Cerebellar nuclear complex (tissue), 1 donor: ENCODE data around the gene PDGFA.

ENCODE experiments used
- DNase-seq, 2 experiments: peaks; one replicate each; lab custom pipeline; 2025; lab: John Stamatoyannopoulos, UW

PDGFA gene

DNA sequence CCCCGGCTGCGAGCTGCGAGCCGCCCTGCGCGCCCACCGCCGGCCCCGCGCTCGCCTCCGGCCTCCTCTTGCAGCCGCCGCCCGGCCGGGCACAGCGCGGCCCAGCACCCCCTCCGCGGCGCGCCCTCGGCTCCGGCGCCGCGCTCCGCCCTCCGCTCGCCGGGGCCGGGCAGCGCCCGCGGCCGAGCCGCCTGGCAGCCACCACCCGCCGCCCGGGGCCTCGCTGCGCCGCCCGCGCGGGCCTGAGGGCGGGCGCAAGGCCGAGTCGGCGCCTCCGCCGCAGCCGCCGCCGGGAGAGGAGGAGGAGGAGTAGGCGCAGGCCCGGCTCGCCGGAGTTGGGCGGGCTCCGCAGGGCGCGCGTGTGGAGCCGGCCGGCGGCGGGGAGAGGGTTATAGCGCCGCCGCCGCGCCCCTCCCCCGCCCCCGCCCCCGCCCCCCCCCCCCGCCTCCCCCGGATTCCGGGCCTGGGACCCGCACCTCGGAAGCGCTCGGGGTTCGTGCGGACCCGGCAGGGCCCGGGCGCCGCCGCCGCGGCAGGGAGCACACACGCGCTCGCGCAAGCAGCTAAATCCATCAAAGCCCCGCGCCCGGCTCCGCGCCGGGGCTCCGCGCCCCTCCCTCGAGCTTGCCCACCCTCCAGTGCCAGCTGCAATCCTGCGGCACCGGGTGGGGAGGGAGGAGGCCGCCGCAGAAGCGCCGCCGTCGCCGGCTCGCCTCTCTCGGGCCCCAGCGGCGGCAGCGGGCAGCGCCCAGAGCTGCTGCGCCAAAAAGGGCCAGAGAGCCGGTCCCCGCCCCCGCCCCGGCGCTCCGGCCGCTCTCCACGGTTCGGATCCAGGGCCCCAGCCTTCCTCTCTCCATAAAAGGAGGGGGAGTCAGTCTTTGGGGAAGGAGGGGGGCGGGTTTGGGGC, at the start of gene PDGFA:
PDGFA (minus strand) TSS at position 363 of the 907 bp plus-strand sequence. CDS start 845 bp downstream, outside the sequence.
- no peak for DNase-seq

DNA sequence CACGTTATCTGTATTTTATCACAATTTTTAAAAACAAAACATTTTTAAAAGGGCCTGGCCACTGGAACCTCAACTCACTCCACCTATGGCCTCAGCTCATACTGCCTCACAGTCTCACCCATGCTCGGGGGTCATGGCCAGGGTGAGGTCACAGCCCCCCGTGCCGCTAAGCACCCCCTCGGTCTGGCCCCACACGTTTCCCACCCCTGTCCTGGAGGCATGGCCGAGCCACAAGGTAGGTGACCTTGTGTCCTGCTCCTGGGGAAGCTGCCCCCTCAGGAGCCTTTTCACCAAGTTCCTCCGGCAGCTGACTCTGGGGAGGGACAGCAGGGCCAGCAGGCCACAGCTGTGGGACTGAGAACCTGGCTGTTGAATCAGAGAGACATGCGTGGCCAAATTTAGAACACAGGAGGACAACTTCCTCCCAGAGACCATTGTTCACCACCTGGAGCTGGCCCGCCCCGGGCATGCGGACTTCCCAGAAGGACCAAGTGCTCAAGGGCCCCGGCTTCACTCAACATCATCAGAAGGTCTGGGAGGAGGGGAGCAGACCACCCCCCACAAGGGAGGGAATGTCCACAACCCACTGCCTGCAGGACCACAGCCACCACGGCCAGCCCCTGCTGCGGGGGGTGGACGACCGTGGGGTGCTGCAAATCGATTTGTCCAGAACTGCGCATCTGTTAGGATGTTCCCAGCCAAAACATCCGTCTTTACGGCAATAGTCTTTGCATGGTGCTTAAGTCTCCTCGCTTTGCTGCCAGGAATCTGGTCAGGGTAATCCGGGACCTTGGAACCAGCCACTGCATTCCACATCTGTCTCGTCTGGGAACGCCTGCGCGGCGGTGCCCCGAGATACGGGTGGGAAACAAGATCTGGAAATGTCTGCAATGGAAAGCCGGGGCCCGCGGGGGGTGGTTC, 48.6 kb upstream of the PDGFA start:
- DNase-seq = no peak

DNA sequence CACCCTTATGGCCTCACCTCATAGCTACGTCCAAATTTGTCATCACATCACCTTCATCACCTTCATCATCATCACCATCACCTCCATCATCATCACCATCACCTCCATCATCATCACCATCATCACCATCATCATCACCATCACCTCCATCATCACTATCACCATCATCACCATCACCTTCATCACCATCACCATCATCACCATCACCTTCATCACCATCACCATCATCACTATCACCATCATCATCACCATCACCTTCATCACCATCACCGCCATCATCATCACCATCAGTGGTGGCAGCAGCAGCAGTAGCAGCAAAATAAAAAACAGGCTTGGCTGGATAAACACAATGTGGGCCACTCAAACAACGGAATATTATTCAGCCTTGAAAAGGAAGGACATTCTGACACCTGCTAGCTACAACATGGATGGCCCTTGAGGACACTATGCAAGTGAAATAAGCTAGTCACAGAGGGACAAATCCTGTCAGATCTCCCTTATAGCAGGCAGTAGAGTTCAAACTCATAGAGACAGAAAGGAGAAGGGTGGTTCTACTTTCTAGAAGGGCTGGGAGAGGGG, 47.7 kb upstream of the PDGFA start:
- DNase-seq = no peak

DNA sequence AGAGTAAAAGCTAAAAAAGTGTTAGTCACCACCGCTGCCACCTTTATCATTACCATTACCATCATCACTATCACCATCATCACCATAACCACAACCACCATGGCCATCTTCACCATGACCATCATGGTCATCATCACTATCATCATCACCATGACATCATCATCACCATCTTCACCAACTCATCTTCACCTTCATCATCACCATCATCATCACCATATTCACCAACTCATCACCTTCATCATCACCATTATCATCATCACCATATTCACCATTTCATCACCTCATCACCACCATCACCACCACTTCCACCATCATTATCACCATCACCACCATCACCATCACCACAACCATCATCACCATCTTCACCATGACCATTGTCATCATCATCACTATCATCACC, 46.5 kb upstream of the PDGFA start:
- no peak for DNase-seq

DNA sequence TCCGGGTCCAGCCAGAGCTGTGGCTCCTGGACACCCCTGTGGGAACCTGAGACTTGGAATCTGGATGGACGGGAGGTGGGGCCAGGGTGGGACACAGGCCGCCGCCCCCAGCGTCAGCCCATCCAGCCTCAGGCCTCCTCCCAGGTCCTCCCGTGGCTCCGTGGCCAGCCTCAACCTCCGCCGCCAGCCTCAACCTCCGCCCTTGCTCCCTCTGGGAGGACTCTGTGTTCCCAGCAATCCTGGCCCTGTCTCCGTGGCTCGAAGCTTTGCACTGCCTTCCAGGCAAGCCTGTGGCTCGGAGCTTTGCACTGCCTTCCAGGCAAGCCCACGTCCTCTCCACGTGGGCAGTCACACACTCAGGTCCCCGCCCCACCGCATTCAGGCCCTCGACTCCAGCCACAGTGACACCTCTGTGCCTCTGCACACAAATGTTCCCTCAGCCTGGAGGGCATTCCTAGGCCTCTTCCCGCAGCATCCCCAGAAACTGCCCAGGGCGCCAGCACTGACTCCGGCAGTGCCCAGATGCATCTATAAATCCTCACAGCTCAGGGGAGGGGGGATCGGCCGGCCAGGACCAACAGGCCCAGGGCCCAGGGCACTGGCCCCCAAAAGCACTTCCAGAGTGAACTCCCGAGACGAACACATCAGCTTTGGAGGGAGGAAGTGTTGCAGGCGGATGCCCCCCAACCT, 44.7 kb upstream of the PDGFA start:
- DNase-seq = no peak

DNA sequence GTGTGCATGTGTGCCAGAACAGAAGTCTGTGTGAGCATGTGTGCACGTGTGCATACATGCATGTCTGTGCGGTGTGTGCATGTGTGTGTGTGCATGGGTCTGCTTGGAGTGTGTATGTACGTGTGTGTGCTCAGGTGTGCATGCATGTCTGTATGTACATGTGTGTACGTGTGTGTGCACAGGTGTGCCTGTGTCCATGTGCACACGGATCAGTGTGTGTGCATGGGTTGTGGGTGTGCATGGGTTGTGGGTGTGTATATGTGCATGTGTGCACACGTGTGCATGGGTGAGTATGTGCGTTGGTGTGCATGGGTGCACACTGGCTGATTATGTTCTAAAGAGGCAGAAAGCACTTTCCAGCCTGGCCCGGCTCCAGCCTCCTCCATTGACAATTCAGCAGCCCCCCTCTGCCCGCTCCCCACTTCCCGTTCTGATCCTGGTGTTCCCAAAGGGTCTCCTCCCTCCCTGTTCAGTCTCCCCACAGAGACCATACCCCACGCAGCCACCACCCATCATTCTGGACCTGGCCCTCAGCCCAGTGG, 44.1 kb upstream of the PDGFA start:
- no peak for DNase-seq

DNA sequence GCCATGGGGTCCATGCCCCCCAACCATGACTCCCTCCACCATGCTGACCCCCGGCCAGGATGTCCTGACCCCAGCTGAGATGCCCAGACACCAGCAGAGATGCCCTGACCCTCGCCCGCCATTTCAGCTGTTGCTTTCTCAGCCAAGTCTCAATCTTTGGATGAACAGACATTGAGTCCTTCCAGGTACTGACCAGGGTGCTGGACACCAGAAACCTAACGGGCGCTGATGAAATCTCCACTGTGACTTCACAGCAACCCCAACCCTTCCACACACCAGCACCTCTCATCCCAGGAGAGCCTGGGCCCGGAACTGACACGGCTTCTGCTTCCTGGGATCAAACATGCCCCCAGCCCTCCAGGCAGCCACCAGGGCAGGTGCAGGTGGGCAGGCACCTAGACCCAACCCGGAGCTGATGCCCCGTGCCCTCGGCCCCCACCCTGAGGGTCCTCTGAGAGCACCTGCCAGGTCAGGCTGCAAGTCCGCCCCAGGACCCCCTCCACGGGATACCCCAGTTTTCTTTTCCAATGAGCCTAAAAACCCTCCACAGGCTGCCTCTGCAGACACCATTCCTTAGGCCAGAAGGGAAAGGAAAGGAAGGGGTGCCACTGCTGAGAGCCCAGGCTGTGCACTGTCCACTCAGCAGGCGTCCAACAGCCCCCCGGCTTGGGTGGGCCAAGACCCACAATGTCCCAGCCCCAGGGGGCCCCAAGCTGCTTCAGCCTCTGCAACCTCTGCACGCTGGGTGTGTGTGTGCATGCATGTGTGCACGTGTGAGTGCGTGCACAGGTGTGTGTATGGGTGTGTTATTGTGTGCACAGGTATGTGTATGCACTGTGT, 43.4 kb upstream of the PDGFA start:
- DNase-seq = no peak

DNA sequence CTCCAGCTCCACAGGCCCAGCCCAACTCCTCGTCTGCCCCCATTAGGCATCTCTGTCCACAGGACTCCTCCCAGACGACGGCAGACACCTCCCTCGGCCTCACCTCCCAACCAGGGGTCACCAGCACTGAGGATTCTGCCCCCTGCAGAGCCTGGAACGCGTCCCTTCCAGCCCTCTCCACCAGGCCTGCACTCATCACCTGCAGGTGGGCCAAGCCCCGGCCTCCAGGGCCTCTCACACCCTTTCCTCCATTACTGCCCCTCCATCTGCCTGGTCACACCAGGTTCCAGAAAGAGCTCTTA, 42.7 kb upstream of the PDGFA start:
- no peak for DNase-seq

DNA sequence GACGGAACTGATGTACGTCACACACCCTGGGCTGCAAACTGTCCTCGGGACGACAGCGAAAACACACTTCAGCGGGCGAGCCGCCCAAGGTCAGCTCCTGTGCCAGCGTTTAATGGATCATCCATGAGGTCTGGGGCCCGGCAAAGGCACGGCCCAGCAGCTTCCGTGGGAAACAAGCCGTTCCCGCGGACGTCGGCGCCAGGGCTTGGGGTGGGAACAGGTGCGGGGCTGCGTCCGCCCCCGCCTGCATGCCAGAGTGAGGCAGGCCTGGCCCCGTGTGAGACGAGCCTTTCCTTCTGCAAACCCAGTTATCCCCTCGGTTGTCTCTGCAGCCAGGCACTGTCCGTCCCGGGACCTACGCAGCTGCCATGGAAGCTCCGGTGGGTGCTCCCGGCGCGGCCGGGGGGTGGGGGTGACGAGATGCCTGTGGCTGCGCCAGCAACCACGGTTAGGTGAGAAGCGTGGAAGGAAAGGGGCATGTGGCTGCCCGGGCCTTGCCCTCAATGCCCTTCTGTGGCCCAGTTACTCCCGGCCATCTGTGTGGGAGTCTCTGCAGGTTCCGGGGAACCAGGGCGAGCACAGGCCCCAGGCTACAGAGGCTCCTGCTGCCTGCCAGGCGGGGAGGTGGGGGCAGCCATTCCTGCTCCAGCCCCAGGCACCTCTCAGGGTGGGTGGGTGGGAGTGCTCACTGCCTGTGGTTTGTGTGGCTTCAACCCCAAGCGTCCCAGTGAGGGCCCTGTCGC, 42.2 kb upstream of the PDGFA start:
- DNase-seq = no peak

DNA sequence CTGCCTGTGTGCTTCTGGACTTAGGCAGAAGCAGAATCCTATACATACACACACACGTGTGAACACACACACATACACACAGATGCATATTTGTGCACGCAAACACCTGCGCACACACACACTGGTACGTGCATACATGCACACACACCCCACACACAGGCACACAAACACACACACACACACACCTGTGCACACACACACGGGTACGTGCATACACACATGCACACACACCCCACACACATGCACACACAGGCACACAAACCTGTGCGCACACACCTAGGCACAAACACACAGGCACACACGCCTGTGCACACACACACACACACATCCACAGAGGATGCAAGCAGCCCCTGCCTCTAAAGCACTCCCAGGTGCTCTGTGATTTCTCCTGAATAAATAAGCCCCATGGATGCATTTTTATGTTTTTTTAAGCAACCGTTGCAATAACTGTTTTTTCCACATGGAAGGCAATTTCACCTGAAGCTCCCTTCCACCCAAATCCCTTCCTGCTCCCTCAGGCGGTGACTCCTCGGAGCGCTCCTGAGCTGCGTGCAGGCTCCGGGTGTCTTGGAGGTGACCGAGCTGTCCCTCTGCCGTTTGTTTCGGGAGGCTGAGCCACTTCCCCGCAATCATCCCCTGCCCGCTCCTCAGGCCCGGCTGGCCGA, 41.5 kb upstream of the PDGFA start:
- peak in 1 of 2 experiments; percentile 19 for DNase-seq

DNA sequence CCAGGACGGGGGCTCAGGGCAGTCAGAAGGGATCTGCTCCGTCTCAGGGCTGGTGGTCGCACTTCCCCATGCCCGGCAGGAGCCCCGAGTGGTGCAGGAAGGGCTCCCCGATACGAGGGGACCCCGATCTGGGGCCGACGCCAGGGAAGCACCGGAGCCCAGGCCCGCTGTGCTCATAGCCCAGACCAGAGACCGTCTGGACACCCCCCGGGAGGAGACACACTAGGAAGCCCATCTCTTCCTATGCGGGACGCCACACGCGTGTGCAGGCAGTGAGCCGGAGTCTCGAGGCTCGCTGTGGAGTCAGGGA, 39.7 kb upstream of the PDGFA start:
- no peak for DNase-seq

DNA sequence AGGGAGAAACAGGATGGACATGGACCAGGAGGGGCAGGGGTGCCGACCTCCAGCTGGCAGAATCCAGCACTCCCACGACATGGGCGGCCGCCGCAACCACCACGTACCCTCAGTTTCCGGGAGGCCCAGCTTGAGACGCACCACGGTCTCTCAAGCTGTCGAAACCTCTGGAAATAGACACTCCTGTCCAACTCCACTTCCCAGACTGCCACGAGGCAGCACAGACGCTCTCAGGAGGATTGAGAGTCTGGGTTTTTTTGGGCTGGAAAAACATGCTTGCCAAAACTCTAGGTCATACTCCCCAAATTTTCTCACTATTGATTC, 37.9 kb upstream of the PDGFA start:
- DNase-seq = no peak

DNA sequence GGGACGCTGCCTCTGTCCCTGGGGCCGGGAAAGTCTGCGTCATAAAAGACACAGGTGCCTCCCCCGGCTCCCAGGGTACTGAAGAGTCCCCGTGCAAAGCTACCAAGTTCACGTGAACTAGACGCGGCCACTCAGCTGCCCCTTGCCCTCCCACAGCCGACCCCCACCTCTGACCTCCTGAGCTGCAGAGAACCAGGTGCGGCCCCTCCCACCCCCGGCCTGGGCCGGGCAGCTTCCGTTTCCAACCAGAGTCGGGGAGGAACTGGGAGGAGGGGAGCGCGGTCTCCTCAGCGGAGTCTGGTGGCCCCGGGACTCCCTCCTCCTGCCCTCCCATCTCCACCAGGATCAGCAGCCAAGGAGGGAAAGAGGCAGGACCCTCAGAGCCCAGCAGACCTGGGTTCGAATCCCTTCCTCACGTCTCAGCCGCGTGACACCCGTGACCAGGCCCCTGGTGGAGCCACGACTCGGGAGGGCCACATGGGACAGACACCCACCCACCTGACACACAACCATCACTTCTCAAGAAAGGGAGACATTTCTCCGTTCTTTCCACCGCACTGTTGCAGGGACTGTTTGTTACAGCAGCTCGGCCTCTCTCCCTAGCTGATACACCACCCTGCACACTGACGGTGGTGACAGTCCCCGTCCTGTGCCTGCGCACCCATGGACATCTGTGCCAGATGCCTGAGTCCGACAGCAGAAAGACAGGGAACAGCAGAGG, 37.4 kb upstream of the PDGFA start:
- no peak for DNase-seq

DNA sequence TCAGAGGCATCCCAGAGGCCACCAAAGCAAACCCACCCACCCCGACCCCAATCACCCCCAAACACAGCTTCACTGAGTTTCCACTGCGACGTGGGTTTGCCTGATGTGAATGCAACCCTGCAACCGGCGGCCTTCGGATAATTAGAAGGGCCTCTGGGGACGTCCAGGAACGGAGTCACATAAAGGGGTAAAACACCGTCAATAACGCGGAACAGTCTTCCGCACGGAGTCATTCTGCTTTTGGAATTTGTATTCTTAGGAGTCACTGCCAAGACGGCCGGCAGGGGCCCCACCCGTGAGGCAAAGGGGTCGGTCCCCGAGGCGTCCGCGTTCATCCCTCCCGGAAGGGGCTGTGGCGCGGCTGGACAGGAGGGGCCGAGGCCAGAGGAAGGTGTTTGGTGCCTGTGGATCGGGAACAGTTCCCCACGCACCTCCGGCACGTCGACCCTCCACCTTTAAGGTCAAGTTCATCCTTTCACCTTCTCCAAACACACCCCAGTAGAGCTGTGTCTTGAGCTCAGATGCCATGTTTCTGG, 36.7 kb upstream of the PDGFA start:
- no peak for DNase-seq

DNA sequence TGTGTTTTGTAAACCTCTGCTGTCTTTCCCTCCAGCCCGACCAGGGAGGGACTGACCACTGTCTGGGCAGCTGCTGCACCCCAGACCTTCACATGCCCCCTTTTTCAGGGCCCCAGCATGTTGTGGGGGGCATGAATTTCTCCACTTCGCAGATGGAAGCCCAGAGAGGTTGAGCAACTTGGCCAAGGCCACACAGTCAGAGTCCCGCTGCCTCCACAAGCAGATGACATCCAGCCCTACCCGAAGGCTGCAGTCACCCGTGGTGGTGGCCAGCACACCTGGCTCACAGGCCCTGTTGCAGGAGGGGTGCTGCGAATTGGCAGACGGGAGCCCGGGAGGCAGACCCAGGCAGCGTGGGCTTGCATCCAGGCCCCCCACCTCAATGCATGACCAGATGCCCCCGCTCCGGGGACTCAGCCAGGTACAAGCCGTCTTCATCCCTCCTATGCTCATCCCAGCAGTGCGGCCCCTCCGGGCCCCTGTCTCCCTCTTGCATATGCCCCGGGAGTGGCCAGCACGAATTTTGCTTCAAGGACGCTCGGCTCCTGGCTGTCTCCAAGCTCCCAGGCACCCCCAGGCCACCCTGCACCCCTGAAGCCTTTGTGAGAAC, 36.0 kb upstream of the PDGFA start:
- no peak for DNase-seq

DNA sequence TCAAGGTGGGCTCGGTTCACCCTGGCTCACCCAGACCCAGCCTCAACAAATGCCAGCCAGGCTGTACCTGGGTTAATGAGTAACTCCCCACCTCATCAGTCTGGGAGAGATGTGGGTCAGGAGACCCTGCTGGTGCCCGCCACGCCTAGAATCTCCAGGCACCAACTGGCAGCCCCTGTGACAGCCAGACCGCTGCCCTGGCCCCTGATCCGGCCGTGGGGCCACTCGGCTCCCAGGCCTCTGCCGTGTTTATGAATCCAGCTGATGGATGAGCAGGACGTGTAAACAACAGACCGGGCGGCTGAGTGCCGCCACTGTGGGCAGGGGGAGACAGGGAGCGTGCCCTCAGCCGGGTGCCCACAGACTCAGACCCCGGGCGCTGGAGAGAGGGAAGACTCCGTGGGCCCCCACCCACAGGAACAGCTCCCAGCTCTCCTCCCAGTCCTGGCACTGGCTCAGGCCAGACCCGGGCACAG, 34.0 kb upstream of the PDGFA start:
- no peak for DNase-seq

DNA sequence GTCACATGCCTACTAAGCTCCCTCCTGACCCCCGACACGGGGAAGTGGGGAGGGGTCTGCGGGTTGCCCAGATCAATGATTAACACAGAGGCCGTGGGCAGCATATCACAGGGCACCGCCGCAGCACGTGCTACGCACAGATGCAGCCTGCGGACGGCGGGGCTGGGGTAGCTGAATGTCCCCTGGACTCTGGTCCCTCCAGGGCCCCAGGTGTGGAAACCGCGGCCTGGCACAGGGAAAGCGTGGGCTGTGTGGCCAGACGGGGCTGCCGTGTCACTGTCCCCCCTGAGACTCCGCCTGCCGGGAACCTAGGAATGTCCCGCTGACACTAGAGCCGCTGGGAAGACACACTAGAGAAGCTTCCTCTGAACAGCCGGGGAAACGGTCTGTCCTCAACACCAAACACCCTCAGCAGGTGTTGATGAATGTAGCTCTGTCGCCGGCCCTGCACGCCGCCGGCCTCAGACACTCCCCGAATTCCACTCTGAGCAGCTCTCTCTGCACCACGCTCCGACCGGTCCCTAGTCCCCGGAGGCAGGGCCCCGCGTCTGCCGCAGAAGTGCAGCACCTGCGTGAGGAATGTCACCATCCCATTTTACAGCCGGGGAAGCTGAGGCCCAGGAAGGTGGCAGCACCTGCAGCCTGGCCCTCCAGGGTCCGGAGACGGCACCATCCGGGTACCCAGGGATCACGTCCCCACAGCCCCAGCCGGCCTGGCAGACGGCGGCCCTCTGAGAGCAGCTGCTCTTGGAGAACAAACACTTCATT, 33.4 kb upstream of the PDGFA start:
- DNase-seq = no peak
